Measurements from ENCODE around the gene CDC34.

GRCh38 chr19:535017-535835, 3.7 kb downstream of the CDC34 start:
- no peak for TF ChIP-seq POLR2A (IDR thresholded peaks at IDR 0.05; ENCODE audit: low read depth, low read length)
- no peak for TF ChIP-seq POLR2AphosphoS5 (IDR thresholded peaks at IDR 0.05; ENCODE audit: low read depth, low read length)
- no peak for TF ChIP-seq TAF1 (IDR thresholded peaks at IDR 0.05; ENCODE audit: borderline replicate concordance, low read depth, low read length)

Measured in GM12892 (cell line).